K562 (cell line): ENCODE measurements around the gene POLR3K. TPM values are rescaled to one million over a fixed set of nuclear protein-coding genes. Genes with fewer than 3 reads are reported as not detected.

Experiments
- ATAC-seq: fragments of 200-7000 bp; cut with Tn5 transposase; 3 replicates; pipeline ENCODE4 v1.9.1; 2020; ENCODE audit warnings: moderate library complexity
- BruUV-seq: library from RNA; stranded (reverse); fragments of 400-500 nt; replicated peaks from 2 replicates; lab custom pipeline; 2021; lab: Mats Ljungman, UMichigan
- CTCF ChIA-PET: fragments of 300-600 bp; formaldehyde crosslinking; extraction: SDS; loops from one replicate; lab custom pipeline; 2021; ENCODE audit warnings: low intra/inter-chr PET ratio; lab: Yijun Ruan, JAX
- POLR2A ChIA-PET: fragments of 300-600, 350-650 bp; sonication (Branson Sonifier 250); formaldehyde crosslinking; extraction: SDS; loops from one replicate; lab custom pipeline; 2021; ENCODE audit warnings: antibody characterized with exemption, inconsistent platforms; lab: Yijun Ruan, JAX
- DNase-seq, 4 experiments: peaks; one replicate each; pipeline versions ENCODE4 v3.0.0 to v3.0.0-alpha.2; 2011 to 2018; ENCODE audit warnings: low spot score in 3 of 4, mixed read lengths in 3 of 4; ENCODE audit errors: extremely low read depth in 1 of 4
- FAIRE-seq: peaks from 2 replicates; lab custom pipeline; 2011; peaks lifted over from hg19 to GRCh38; lab: Jason Lieb, UNC
- H2AFZ ChIP-seq: 2 replicates; pipeline ENCODE4 v1.6.0; 2011; ENCODE audit warnings: low read depth, low read length, control low read depth, inconsistent platforms
- H3K27ac ChIP-seq: fragments of 200-600 bp; 3 replicates; pipeline ENCODE4 v1.8.0; 2011; ENCODE audit warnings: low read depth, mild to moderate bottlenecking, control low read depth, inconsistent platforms, low read length, moderate library complexity, mixed read lengths; ENCODE audit errors: extremely low read depth
- H3K27me3 ChIP-seq, 2 experiments: fragments of 300-600 bp in 1 of 2; 2 replicates in 1 of 2; 3 replicates in 1 of 2; pipeline versions ENCODE4 v1.6.0 to v1.8.0; 2011; ENCODE audit warnings: inconsistent platforms in 2 of 2, low read length in 2 of 2, mild to moderate bottlenecking in 1 of 2, mixed read lengths in 1 of 2, moderate library complexity in 1 of 2; ENCODE audit not compliant: control insufficient read depth in 2 of 2, insufficient read depth in 2 of 2
- H3K36me3 ChIP-seq: fragments of 300-600 bp; 3 replicates; pipeline ENCODE4 v1.8.0; 2011; ENCODE audit warnings: mild to moderate bottlenecking, low read length, inconsistent platforms; ENCODE audit not compliant: control insufficient read depth, insufficient read depth
- H3K4me1 ChIP-seq, 2 experiments: fragments of 200-600 bp in 1 of 2; replicated peaks in 1 of 2; 2 replicates in 1 of 2; 3 replicates in 1 of 2; pipeline versions ENCODE4 v1.5.1 to v1.8.0; 2011; ENCODE audit warnings: inconsistent platforms in 2 of 2, low read length in 2 of 2, mild to moderate bottlenecking in 1 of 2, mixed read lengths in 1 of 2, moderate library complexity in 1 of 2; ENCODE audit not compliant: control insufficient read depth in 2 of 2, insufficient read depth in 2 of 2
- H3K4me2 ChIP-seq: 2 replicates; pipeline ENCODE4 v1.6.1; 2011; ENCODE audit warnings: low read length, control low read depth, inconsistent platforms, mixed read lengths; ENCODE audit not compliant: insufficient read depth
- H3K4me3 ChIP-seq: fragments of 200-600 bp; sonication (generic), shearing (Covaris generic); 2 replicates; pipeline ENCODE4 v1.5.1; 2016; ENCODE audit warnings: control low read depth, inconsistent platforms
- H3K79me2 ChIP-seq: fragments of 200-600 bp; 3 replicates; pipeline ENCODE4 v1.8.0; 2011; ENCODE audit warnings: low read length, inconsistent platforms; ENCODE audit not compliant: control insufficient read depth, insufficient read depth
- H3K9ac ChIP-seq, 2 experiments: 2 replicates each; pipeline versions ENCODE4 v1.6.0 to v1.6.1; 2011; ENCODE audit warnings: low read depth in 2 of 2, low read length in 2 of 2, control low read depth in 1 of 2, inconsistent platforms in 1 of 2, mild to moderate bottlenecking in 1 of 2, mixed read lengths in 1 of 2; ENCODE audit not compliant: insufficient read depth in 1 of 2
- H3K9me1 ChIP-seq: one replicate; pipeline ENCODE4 v1.6.0; 2011; ENCODE audit warnings: inconsistent platforms, mild to moderate bottlenecking, low read length, moderate library complexity; ENCODE audit not compliant: control insufficient read depth, insufficient read depth
- H3K9me3 ChIP-seq: replicated peaks from 2 replicates; pipeline ENCODE4 v1.5.1; 2011; ENCODE audit warnings: low read depth, low read length, inconsistent platforms; ENCODE audit not compliant: control insufficient read depth, insufficient read depth
- H4K20me1 ChIP-seq: replicated peaks from 2 replicates; pipeline ENCODE4 v1.6.1; 2011; ENCODE audit warnings: low read length, inconsistent platforms, mixed read lengths; ENCODE audit not compliant: control insufficient read depth, insufficient read depth
- ARID1B ChIP-seq: fragments of 450-650 bp; IDR thresholded peaks from 2 replicates; pipeline ENCODE4 v1.6.1; 2016; ENCODE audit warnings: antibody characterized with exemption, mild to moderate bottlenecking, inconsistent platforms
- CTBP1 ChIP-seq: fragments of 450-650 bp; IDR thresholded peaks from 2 replicates; pipeline ENCODE4 v1.6.1; 2016; ENCODE audit warnings: borderline replicate concordance
- ESRRA ChIP-seq: fragments of 450-650 bp; IDR thresholded peaks from 2 replicates; pipeline ENCODE4 v1.6.1; 2014; ENCODE audit warnings: low read depth, mild to moderate bottlenecking, moderate library complexity, borderline replicate concordance
- MNT ChIP-seq, 2 experiments: fragments of 450-650 bp; conservative IDR thresholded peaks; 2 replicates each; pipeline ENCODE4 v1.6.1; 2017; ENCODE audit warnings: mild to moderate bottlenecking in 2 of 2, moderate library complexity in 2 of 2
- POU5F1 ChIP-seq: fragments of 150-350 bp; IDR thresholded peaks from 2 replicates; pipeline ENCODE4 v1.6.1; 2014; ENCODE audit warnings: borderline replicate concordance, low read length, low read depth, mild to moderate bottlenecking; ENCODE audit not compliant: partially characterized antibody
- RCOR1 ChIP-seq, 2 experiments: IDR thresholded peaks; 2 replicates each; pipeline ENCODE4 v1.6.1; 2012; ENCODE audit warnings: low read depth in 2 of 2, low read length in 2 of 2, borderline replicate concordance in 1 of 2, improper control_type of control experiment in 1 of 2
- RNF219 ChIP-seq: fragments of 250-450 bp; sonication (Bioruptor Pico); IDR thresholded peaks from 2 replicates; pipeline ENCODE4 v1.5.0; 2022; ENCODE audit warnings: mild to moderate bottlenecking
- YY1 ChIP-seq, 3 experiments: IDR thresholded peaks; 2 replicates each; pipeline ENCODE4 v1.6.1; 2011; ENCODE audit warnings: low read length in 2 of 3, mild to moderate bottlenecking in 2 of 3, moderate library complexity in 2 of 3, borderline replicate concordance in 1 of 3, control low read depth in 1 of 3, low read depth in 1 of 3; ENCODE audit not compliant: insufficient read depth in 3 of 3, insufficient replicate concordance in 2 of 3, control insufficient read depth in 1 of 3, insufficient read length in 1 of 3; ENCODE audit errors: extremely low read depth in 1 of 3
- ZZZ3 ChIP-seq: fragments of 450-650 bp; IDR thresholded peaks from 2 replicates; pipeline ENCODE4 v1.6.1; 2016; ENCODE audit warnings: antibody characterized with exemption, mild to moderate bottlenecking, moderate library complexity
- WGBS: fragments of 100-300 bp; shearing (Covaris generic); methylation state at CpG from one replicate; pipeline ENCODE4 v1.1.6; 2016; ENCODE audit warnings: low coverage, mixed read lengths; ENCODE audit not compliant: insufficient coverage; ENCODE audit errors: missing lambda C conversion rate; 5-methylcytosine and 5-hydroxymethylcytosine counted together
- in situ Hi-C: fragments of 300-500 bp; cut with MboI; formaldehyde crosslinking; loops from 4 replicates; pipeline ENCODE4 v1.15.0; 2018; ENCODE audit warnings: inconsistent platforms, mixed read lengths
- intact Hi-C: fragments of 100-400 bp; cut with micrococcal nuclease; formaldehyde crosslinking; loops from 2 replicates; pipeline ENCODE4 v1.14.2; 2022
- polyA plus RNA-seq, 8 experiments: library from polyadenylated mRNA; depleted of rRNA in 4 of 8; stranded (reverse) in 5 of 8; unstranded in 3 of 8; fragments of >200 nt; fragmentation: Nextera tagmentation in 2 of 8; fragmentation: Illumina TruSeq in 1 of 8; extraction: Ambion mirVana in 2 of 8; extraction: Trizol in 1 of 8; gene quantifications; 2 replicates each; pipeline versions ENCODE4 v1.2.1 to v1.2.3, GENCODE V29; 2011 to 2014; ENCODE audit warnings: inconsistent platforms in 1 of 8, missing spikeins in 1 of 8
- total RNA-seq, 7 experiments: library from RNA; depleted of rRNA in 6 of 7; stranded (reverse); fragments of >200 nt in 6 of 7; fragmentation: Illumina TruSeq in 2 of 7; extraction: Trizol in 2 of 7; gene quantifications; 2 replicates each; pipeline versions ENCODE4 v1.2.1 to v1.2.3, GENCODE V29; 2011 to 2021; ENCODE audit warnings: low replicate concordance in 1 of 7

The POLR3K gene
- total and polyA plus RNA-seq, 9 of the 15 experiments (the other 6 are each of a cell fraction or from before 2014, with no cell fraction given): 42.1 to 315 (median 86.7) TPM

GRCh38 chr16:94918-95265 lies 41.5 kb upstream of the POLR3K start:
- no peak for TF ChIP-seq MNT (conservative IDR thresholded peaks at IDR 0.05)
- TF ChIP-seq YY1 (IDR thresholded peaks at IDR 0.05; ENCODE audit: borderline replicate concordance in 1 of 3, control insufficient read depth in 1 of 3, extremely low read depth in 1 of 3, insufficient read depth in 3 of 3, insufficient read length in 1 of 3, insufficient replicate concordance in 2 of 3, low read depth in 1 of 3, low read length in 2 of 3): no peak
- peak; percentile 28; the same call in 1 of the 2 replicates for TF ChIP-seq ESRRA
- no peak for TF ChIP-seq RNF219 (CRISPR knock-in tag)
- TF ChIP-seq RCOR1 (IDR thresholded peaks at IDR 0.05; ENCODE audit: borderline replicate concordance in 1 of 2, low read depth in 2 of 2, low read length in 2 of 2): 0 out of 4 replicates have a peak, but pooled peaks of 1 of the 2 experiments have one; percentile 28
- peak; percentile 28; the same call in 1 of the 2 replicates for TF ChIP-seq CTBP1
- TF ChIP-seq POU5F1: no peak
- TF ChIP-seq ARID1B: 0 out of 2 replicates have a peak, but pooled peaks have one; percentile 12
- TF ChIP-seq ZZZ3: no peak
- no peaks in the 10 kb centered on the region for H3K9me1 ChIP-seq
- ChIA-PET POLR2A (interaction anchor here (0.6 to 2.1 kb wide), 8 partner anchors 8 to 87 kb away, joined by 3 to 16 read pairs (median 4); no protein-coding TSS in a partner anchor), CTCF (interaction anchor here (5.2 kb wide), 1 partner anchor 28 kb away, joined by 125 read pairs; no protein-coding TSS in a partner anchor)
- WGBS: 17% methylated on average over 5 of the region's 5 CpGs
- no TSS peak for BruUV-seq
- no peaks in the 10 kb centered on the region for H3K79me2 ChIP-seq
- no peaks in the 10 kb centered on the region for H3K9me3 ChIP-seq
- H3K36me3 ChIP-seq: peaks cover 44% of the 10 kb centered on the region; the same call in 2 of the 3 replicates
- in situ Hi-C loops (no loop called here), intact Hi-C loops (no loop called here)
- H3K4me2 ChIP-seq: 0 out of 2 replicates have a peak overlapping the region, but pooled peaks have one; percentile 7
- DNase-seq (no peak), ATAC-seq (no peak), FAIRE-seq (no peak)
- H3K27me3 ChIP-seq: no peaks in the 10 kb centered on the region
- peak overlapping the region in 1 of 2 experiments; percentile 78; a peak in 2 of 4 replicates for H3K9ac ChIP-seq
- H3K27ac ChIP-seq: no peak overlapping the region
- no peak overlapping the region for H2AFZ ChIP-seq
- H4K20me1 ChIP-seq: no peaks in the 10 kb centered on the region
- H3K4me1 ChIP-seq: peaks cover 14 to 52% of the 10 kb centered on the region in 2 experiments; a peak in 4 of 5 replicates
- H3K4me3 ChIP-seq: no peak overlapping the region
